Urothelium cell line (cell line): ENCODE measurements around the gene RAB24.
"Not testable (repeated sequence)": the region's sequence is repeated elsewhere in the genome, so short reads cannot be mapped to it uniquely, and the experiment has no call there.

ENCODE experiments used
- DNase-seq: peaks from one replicate; pipeline ENCODE4 v3.0.0; 2011; ENCODE audit warnings: low spot score, mixed read lengths
- FAIRE-seq: peaks from 2 replicates; lab custom pipeline; 2011; peaks lifted over from hg19 to GRCh38; lab: Jason Lieb, UNC

RAB24 gene

DNA sequence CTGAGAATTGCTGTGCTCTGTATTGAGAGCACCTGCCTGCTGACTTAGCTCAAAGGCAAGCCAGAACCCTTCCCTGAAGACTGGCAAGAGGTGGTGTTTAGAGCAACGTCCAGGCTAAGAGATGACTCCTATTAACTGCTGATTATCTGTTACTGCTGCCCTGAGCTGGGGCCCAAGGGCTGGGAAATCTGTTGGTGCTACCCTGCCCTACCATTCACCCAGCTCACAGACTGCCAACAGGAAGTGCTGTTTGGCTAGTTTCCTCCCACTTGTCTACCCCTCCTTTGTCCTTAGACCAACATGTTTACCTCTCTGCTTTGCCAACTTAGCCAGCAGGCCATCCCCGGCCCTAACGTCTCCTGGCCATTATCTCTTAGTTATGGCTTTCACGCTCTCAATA, 6.9 kb downstream of the RAB24 start:
- no peak for FAIRE-seq

DNA sequence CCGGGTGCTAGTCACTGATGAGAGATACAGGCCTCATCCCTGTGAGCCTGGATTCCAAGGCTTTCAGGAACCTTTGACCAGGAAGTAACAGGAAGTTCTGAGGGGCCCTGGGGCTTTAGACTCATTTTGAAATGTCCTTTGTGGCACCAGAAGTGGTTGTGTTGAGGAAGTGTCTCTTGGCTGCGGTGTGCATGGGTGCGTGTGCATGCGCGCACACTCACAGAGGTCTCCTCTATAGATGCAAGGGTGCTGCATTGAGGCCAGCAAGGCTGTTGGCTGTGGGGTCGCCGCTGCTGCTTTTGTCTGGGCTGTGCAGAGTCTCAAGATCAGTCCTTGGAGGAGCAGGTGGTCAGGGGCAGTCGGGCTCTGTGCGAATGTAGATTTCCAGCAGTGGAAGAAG, 7.6 kb downstream of the RAB24 start:
- no peak for DNase-seq
- FAIRE-seq: no peak

More for the DNA sequence above, 6.9 kb downstream of the RAB24 start:
- no peak for DNase-seq

DNA sequence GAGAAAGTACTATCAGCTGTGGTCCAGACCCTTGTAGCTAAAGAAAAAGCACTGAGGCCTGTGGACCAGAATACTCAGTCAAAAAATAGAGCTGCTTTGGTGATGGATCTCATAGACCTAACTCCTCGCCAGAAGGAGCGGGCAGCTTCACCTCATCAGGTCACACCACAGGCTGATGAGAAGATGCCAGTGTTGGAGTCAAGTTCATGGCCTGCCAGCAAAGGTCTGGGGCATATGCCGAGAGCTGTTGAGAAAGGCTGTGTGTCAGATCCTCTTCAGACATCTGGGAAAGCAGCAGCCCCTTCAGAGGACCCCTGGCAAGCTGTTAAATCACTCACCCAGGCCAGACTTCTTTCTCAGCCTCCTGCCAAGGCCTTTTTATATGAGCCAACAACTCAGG, 8.9 kb downstream of the RAB24 start:
- no peak for DNase-seq
- no peak for FAIRE-seq

DNA sequence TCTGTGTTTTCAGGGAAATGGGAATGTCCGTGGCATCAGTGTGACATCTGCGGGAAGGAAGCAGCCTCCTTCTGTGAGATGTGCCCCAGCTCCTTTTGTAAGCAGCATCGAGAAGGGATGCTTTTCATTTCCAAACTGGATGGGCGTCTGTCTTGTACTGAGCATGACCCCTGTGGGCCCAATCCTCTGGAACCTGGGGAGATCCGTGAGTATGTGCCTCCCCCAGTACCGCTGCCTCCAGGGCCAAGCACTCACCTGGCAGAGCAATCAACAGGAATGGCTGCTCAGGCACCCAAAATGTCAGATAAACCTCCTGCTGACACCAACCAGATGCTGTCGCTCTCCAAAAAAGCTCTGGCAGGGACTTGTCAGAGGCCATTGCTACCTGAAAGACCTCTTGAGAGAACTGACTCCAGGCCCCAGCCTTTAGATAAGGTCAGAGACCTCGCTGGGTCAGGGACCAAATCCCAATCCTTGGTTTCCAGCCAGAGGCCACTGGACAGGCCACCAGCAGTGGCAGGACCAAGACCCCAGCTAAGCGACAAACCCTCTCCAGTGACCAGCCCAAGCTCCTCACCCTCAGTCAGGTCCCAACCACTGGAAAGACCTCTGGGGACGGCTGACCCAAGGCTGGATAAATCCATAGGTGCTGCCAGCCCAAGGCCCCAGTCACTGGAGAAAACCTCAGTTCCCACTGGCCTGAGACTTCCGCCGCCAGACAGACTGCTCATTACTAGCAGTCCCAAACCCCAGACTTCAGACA, 9.5 kb downstream of the RAB24 start:
- DNase-seq (no peak), FAIRE-seq (no peak)

DNA sequence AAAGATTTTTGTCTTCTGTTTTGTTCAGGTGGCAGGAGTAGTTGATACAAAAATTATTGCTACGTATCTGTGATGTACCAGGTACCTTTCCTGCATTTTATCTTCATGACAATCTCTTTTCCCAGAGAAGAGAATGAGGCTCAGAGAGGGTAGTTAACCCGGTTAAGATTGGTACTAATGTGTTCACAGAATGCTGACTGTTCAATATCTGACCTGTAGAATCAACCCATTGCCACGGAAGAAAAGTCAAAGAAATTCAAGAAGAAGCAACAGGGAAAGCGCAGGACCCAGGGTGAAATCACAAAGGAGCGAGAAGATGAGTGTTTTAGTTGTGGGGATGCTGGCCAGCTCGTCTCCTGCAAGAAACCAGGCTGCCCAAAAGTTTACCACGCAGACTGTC, 11.8 kb downstream of the RAB24 start:
- no peak for DNase-seq
- FAIRE-seq: no peak

DNA sequence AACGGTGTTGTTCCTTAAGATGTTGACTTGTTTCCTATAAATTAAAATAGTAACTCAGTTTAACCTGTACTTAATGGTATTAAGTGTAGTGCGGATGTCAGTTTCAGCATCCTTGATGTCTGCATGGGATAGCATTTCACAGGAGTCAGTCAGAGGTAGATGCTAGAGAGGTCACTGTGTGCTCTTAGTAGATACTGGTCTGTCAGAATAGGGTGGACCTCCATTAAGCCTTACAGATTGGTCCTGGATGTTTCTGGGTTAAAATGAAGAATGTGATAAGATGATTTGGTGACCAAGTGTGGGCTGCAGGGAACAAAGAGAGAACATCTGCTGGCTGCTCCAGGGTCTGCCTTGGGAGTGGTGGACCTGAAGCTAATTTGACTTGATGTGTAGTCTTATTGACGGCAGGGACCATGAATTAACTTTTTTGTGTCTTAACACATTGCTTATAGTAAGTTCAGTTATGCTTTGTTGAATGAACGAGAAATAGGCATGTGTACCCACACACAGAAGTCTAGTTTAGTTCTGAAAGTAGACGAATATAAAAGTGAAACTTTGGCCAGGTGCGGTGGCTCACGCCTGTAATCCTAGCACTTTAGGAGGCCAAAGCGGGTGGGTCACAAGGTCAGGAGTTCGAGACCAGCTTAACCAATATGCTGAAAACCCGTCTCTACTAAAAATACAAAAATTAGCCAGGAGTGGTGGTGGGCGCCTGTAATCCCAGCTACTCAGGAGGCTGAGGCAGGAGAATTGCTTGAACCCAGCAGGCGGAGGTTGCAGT, 12.5 kb downstream of the RAB24 start:
- DNase-seq: no peak
- FAIRE-seq: no peak

DNA sequence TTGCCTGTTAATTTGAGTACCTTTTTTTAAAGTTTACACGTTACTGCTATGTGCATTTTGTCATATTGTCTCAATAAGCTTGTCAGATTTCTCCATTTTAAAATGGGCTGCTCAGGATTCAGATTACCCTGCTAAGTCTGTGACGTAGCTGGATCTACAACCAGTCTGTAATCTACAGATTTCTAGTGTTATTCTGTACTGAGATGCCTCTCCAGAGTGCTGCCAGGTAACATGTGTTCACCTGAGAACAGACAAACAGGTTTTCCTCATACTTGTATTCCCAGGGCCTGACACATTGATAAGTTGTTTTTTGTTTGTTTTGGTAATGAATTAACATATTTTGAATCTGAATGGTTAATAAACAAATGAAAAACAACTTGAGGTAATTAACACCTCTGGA, 15.3 kb downstream of the RAB24 start:
- FAIRE-seq (no peak), DNase-seq (no peak)

DNA sequence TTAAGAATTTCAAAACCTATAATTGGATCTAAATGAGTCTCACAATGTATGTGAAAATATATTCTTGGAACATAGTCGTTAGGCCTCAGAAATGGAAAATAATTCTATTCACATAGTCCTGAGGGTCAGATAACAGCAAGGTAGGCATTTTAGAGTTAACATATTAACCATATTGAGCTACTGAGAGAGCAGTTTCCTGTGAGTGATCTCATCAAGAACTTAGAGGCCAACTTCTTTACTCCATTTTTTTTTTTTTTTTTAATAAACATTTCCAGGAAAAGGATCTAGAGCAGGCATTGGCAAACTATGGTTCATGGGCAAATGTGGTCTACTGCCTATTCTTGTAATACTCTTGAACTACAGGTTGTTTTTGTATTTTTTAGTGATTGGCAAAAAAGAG, 26.6 kb downstream of the RAB24 start:
- FAIRE-seq (no peak), DNase-seq (no peak)

DNA sequence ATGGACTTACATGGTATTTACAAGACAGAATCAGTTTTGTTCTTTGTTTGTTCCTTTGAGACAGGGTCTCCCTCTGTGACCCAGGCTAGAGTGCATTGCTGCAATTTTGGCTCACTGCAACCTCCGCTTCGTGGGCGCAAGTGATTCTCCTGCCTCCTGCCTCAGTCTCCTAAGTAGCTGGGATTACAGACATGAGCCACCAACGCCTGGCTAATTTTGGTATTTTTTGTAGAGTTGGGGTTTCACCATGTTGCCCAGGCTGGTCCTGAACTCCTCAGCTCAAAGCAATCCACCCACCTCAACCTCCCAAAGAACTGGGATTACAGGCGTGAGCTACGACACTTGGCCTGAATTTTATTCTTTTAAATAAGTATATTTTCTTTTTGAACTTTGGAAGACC, 27.6 kb downstream of the RAB24 start:
- FAIRE-seq (peak; percentile 61), DNase-seq (no peak)

DNA sequence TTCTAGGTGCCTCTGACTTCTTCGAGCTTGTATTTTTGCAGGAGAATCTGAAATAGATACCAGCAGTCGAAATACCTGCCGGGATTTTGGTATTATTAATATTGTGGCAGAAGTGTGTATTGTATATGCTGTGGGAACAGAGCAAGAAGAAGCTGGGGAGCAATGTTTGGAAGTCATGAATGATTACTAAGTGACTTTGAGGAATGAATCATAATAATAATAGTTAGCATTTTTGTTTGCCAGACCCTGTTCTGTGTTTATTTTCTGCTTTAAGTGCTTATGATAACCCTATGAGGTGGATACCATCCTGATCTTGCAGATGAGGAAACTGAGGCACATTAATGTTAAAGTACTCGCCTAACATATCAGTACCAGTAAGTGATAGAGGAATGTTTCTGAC, 32.4 kb downstream of the RAB24 start:
- DNase-seq (no peak), FAIRE-seq (no peak)

DNA sequence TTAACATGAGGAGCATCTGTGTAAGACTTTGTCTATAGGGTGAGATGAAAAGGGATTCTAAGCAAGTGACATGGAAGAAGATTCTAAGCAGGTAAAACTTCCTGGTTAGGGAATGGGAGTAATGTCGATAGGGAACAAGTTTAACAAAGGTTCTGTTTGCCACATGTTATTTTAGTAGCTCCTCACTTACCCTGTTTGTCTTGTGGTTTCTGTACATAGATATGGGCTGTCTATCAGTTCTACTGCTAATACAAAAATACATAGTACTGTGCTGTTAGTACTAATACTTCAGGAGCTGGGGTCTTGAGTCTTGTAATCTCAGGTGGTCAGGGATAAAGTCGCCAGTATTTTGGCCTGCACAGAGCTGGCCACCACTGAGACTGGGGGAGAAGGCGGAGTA, 32.9 kb downstream of the RAB24 start:
- no peak for FAIRE-seq

DNA sequence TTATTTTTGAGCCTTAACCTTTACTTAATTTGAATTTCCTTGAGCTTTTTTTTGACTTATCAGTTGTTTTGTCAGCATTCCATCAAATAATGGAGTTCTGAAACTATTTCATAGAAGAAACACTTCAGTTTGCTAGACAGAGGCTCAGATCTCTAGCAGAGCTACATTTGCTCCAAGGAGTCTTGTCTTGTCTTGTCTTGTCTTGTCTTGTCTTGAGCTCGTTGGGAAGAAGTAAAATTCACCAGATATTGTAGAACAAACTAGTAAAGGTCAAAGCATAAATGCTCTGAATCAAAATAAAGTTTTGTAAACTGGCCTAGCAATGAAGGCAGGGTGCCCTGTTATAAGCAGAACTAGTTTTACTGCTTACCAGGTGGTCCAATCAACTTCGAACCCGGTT, 33.5 kb downstream of the RAB24 start:
- DNase-seq: no peak
- no peak for FAIRE-seq

More for the DNA sequence above, 32.9 kb downstream of the RAB24 start:
- DNase-seq: no peak

DNA sequence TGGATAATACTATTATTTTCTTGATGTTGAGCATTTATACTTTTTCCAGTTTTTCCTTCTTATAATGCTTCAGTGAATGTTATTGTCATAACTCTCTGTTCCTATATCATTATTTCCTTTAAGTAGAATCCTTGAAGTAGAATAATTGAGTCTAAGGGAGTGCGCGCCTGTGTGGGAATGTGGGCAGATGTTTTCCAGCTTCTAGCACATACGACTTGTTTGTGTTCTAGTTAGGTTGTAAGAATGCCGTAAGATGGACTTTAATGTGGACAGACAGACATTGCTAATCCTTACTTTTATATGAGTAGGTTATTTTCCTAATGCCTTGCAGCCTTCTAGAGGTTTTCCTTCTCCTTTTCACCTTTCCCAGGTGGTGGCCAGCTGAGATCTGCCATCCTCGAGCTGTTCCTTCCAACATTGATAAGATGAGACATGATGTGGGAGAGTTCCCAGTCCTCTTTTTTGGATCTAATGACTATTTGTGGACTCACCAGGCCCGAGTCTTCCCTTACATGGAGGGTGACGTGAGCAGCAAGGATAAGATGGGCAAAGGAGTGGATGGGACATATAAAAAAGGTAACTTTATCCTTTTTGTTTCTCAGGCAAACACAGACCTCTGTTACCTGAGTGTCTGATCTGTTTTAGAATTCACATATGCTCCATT, 34.2 kb downstream of the RAB24 start:
- FAIRE-seq (no peak), DNase-seq (no peak)

DNA sequence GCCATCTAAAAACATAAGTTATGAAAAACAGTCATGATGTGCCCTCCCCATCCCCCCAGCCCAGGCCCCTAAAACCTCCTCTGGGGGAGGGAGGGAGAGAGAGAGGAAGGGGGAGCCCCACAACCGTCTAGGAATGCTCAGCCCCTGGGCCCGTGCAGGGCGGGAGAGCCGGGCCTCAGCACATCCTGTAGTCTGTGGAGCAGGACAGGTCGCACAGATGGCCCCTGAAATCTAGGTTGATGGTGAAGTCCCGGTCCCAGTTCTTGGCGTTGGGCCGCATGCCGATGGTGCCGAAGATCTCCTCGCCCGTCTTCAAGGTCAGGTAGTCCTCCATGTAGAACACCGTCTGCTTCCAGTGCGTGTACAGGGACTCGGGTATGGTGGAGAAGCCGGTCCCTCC, 38.1 kb downstream of the RAB24 start:
- no peak for FAIRE-seq

DNA sequence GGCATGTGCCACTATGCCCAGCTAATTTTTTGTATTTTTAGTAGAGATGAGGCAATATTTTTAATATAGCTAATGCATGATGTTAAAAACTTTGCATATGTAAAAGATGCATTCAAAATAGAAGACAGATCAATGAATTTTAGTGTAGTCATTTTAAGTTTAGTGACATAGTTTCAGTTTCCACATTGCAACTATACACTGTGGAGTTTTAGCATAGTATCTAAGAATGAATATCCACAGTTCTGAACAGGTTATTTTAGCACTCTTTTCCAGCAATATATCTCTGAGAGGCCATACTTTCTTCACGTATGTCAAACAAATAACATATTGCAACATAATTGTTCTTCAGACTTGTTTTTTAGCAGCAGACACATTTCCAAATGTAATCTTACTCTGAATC, 39.3 kb downstream of the RAB24 start:
- DNase-seq: no peak
- FAIRE-seq: no peak

More for the DNA sequence above, 38.1 kb downstream of the RAB24 start:
- DNase-seq: no peak

DNA sequence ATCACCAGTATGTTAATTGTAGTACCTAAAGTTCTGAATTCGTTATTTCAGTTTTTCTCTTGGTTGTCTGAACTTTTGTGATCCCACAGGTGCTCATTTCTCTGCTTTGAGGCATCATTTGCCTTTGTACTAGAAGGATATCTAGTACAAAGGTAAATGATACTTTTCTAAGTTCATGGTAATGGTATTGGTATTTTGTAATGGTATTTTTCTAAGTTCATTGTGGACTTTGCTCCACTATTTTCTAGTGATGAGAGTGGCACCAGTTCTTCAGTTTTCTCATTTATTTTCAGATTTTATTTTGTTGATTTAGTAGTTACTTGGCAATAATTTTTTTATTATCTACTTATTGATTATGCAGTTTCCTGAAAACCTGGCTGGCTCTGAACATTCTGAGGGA, 42.0 kb downstream of the RAB24 start:
- no peak for DNase-seq
- no peak for FAIRE-seq

DNA sequence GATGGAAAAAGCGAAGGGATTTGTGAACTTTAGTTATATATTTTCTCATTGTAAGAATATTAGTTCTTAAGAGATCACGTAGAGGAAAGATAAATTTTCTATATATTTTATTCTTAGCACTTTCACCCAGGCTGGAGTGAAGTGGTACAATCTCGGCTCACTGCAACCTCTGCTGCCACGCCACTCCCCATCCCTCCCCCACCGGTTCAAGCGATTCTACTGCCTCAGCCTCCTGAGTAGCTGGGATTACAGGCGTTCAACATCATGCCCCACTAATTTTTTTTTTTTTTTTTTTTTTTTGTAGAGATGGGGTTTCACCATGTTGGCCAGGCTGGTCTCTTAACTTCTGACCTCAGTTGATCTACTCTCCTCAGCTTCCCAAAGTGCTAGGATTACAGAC, 42.6 kb downstream of the RAB24 start:
- DNase-seq: no peak
- FAIRE-seq: no peak

DNA sequence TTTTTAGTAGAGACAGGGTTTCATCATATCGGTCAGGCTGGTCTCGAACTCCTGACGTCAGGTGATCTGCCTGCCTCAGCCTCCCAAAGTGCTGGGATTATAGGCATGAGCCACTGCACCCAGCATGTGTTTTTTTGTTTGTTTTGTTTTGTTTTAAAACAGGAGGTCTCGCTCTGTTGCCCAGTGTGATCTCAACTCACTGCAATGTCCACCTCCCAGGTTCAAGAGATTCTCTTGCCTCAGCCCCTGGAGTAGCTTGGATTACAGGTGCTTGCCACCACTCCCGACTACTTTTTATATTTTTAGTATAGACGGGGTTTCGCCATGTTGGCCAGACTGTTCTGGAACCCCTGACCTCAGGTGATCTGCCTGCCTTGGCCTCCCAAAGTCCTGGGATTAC, 44.8 kb downstream of the RAB24 start:
- FAIRE-seq, DNase-seq: not testable (repeated sequence)

DNA sequence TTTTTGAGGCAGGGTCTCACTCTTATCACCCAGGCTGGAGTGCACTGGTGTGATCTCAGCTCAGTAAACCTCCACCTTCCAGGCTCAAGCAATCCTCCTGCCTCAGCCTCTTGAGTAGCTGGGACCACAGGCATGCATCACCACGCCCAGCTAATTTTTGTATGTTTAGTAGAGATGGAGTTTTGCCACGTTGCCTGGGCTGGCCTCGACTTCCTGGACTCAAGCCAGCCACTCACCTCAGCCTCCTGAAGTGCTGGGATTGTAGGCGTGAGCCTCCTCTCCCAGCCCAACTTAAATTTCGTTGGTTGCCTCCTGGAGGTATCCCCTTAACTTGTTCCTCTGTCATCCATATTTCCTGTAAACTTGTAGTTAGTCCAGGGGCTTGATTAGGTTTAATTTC, 47.2 kb downstream of the RAB24 start:
- FAIRE-seq (no peak), DNase-seq (peak; percentile 20)

DNA sequence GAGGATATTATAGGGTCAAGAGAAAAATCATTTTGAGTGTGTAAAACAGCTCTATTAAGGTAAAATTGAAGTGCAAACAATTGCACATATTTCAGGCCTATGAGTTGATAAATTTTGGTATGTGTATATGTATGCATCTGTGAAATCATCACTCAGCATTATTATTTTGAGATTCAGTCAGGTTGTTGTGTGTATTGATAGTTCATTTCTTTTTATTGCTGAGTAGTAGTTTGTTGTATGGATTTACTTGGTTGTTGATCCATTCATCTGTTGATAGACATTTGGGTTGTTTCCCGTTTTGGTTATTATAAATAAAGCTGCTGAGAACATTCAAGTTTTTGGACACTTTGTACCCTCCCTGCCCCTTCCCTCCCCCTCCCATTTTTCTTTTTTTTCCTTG, 50.3 kb downstream of the RAB24 start:
- DNase-seq (no peak), FAIRE-seq (no peak)
